Ishikawa (cell line): ENCODE results near the gene ATXN1.

ENCODE experiments used
- CEBPB ChIP-seq: IDR thresholded peaks from 2 replicates; pipeline ENCODE4 v1.6.1; 2012
- CREB1 ChIP-seq: IDR thresholded peaks from 2 replicates; pipeline ENCODE4 v1.6.1; 2012; ENCODE audit warnings: low read depth
- EGR1 ChIP-seq: IDR thresholded peaks from 2 replicates; pipeline ENCODE4 v1.6.1; 2012
- EP300 ChIP-seq: IDR thresholded peaks from 2 replicates; pipeline ENCODE4 v1.6.1; 2012; ENCODE audit warnings: borderline replicate concordance
- FOXM1 ChIP-seq: IDR thresholded peaks from 2 replicates; pipeline ENCODE4 v1.6.1; 2012; ENCODE audit warnings: low read depth, borderline replicate concordance
- NFIC ChIP-seq: IDR thresholded peaks from 2 replicates; pipeline ENCODE4 v1.6.1; 2012
- RAD21 ChIP-seq: IDR thresholded peaks from 2 replicates; pipeline ENCODE4 v1.6.1; 2012; ENCODE audit warnings: low read depth
- TAF1 ChIP-seq: IDR thresholded peaks from 2 replicates; pipeline ENCODE4 v1.6.1; 2012; ENCODE audit warnings: low read depth, mild to moderate bottlenecking
- TCF12 ChIP-seq: IDR thresholded peaks from 2 replicates; pipeline ENCODE4 v1.6.1; 2012; ENCODE audit warnings: low read depth
- TEAD4 ChIP-seq: IDR thresholded peaks from 2 replicates; pipeline ENCODE4 v1.6.1; 2012
- YY1 ChIP-seq: IDR thresholded peaks from 2 replicates; pipeline ENCODE4 v1.6.1; 2012; ENCODE audit warnings: low read depth
- ZBTB7A ChIP-seq: IDR thresholded peaks from 2 replicates; pipeline ENCODE4 v1.6.1; 2012; ENCODE audit warnings: low read depth
- TF ChIP-seq, protein P1 (sequence below): IDR thresholded peaks from 2 replicates; pipeline ENCODE4 v1.6.1; 2012
- TF ChIP-seq, protein P2 (sequence below): IDR thresholded peaks from 2 replicates; pipeline ENCODE4 v1.6.1; 2012; ENCODE audit warnings: low read depth, mild to moderate bottlenecking
- TF ChIP-seq, protein P3 (sequence below): IDR thresholded peaks from 2 replicates; pipeline ENCODE4 v1.6.1; 2012

ATXN1 gene

DNA sequence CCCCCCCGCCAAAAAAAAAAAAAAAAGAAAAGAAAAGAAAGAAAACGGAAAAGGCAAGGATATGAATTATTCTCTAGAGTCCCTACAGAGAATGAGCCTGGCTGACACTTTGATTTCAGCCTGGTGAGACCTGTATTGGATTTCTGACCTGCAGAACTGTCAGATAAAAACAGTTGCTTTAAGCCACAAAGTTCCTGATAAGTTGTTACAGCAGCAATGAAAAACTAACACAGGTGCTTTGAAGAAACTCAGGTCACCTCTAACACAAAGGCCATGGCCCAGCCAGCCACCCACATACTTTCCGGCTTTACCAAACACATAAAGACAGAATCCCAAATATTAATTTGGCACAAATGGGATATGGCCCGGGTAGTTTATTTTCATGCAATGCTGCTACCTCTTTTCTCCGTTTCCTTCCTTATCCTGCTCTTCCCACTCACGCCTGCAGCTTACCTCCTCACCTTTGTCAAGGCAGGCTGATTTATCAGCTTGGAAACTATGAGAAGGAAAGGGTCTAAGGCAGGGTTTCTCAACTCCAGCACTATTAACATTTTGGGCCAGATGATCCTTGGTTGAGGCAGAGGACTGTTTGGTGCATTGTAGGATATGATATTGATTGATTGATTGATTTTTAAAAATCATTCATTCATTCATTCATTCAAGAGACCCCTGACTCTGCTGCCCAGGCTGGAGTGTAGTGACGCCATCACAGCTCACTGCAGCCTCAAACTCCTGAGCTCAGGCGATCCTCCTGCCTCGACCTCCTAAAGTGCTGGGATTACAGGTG lies 88.1 kb downstream of the ATXN1 start:
- TF ChIP-seq, protein P1, sequence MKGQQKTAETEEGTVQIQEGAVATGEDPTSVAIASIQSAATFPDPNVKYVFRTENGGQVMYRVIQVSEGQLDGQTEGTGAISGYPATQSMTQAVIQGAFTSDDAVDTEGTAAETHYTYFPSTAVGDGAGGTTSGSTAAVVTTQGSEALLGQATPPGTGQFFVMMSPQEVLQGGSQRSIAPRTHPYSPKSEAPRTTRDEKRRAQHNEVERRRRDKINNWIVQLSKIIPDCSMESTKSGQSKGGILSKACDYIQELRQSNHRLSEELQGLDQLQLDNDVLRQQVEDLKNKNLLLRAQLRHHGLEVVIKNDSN: no peak
- no peak for TF ChIP-seq TEAD4
- no peak for TF ChIP-seq FOXM1
- TF ChIP-seq, protein P2, sequence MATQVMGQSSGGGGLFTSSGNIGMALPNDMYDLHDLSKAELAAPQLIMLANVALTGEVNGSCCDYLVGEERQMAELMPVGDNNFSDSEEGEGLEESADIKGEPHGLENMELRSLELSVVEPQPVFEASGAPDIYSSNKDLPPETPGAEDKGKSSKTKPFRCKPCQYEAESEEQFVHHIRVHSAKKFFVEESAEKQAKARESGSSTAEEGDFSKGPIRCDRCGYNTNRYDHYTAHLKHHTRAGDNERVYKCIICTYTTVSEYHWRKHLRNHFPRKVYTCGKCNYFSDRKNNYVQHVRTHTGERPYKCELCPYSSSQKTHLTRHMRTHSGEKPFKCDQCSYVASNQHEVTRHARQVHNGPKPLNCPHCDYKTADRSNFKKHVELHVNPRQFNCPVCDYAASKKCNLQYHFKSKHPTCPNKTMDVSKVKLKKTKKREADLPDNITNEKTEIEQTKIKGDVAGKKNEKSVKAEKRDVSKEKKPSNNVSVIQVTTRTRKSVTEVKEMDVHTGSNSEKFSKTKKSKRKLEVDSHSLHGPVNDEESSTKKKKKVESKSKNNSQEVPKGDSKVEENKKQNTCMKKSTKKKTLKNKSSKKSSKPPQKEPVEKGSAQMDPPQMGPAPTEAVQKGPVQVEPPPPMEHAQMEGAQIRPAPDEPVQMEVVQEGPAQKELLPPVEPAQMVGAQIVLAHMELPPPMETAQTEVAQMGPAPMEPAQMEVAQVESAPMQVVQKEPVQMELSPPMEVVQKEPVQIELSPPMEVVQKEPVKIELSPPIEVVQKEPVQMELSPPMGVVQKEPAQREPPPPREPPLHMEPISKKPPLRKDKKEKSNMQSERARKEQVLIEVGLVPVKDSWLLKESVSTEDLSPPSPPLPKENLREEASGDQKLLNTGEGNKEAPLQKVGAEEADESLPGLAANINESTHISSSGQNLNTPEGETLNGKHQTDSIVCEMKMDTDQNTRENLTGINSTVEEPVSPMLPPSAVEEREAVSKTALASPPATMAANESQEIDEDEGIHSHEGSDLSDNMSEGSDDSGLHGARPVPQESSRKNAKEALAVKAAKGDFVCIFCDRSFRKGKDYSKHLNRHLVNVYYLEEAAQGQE: no peak
- no peak for TF ChIP-seq YY1
- TF ChIP-seq CREB1: no peak
- TF ChIP-seq TAF1: no peak
- no peak for TF ChIP-seq RAD21
- TF ChIP-seq EP300: no peak
- TF ChIP-seq ZBTB7A: no peak
- TF ChIP-seq, protein P3, sequence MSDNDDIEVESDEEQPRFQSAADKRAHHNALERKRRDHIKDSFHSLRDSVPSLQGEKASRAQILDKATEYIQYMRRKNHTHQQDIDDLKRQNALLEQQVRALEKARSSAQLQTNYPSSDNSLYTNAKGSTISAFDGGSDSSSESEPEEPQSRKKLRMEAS: no peak

DNA sequence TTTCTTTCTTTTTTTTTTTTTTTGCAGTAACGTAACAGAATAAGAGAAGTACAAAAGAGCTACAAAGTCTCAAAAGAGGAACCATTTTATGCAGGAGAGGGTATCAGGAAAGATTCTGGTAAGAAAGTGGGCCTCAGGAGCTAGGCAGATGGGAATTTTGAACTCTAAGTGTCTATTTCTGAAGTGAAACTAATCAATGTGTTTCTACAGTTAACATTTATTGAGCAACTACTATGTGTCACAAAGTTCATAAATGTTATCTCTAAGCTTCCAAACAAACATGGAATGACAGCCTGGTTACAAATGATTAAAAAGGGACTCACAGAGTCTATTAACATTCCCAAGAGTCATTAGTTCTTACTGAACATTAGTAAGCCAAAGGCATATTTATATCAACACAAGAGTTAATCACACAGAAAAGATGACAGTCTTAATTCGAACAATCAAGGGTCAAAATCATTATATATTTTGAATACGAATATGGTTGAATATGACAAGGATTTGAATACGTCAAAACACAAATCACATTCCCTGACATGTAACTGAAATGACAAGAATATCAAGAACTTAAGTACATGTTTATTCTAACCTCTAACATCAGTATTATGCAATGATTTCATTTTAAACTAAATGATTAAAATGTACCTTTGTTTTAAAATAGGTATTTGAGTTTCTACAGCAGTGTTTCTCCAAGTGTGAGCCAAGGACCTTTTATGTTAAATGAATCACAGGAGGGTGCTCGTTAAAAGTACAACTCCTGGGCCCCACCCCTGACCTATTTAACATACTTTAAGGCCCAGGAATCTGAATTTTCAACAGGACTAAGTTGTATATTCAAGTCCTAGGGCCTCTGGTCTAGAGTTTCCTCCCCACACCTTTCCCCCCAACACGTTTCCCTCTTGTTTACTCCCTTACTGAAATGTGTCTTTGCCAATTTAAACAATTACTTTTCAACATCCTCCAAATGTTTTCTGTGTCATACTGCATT lies 89.7 kb downstream of the ATXN1 start:
- TF ChIP-seq ZBTB7A (no peak), EGR1 (no peak), CEBPB (no peak), EP300 (no peak), RAD21 (no peak), YY1 (no peak), TCF12 (no peak)
- TF ChIP-seq, protein P1: no peak

DNA sequence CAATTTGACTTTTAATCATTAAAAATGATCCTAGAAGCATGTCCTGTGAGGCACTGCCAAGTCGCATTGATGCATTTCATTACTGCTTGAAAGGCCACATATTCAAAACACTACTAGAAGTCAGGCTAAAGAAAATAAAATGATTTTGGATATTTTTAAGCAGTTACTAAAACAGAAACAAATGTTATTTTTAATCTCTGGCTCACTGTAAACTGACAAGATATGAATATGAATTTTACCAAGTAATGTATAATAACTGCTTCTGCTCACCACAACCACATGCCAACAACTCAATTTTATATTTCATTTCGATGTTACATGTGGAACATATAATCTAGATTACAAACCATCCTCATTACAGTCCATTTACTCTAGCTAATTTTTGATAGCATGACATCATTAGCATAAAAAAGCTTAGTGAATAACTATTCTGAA lies 90.6 kb downstream of the ATXN1 start:
- TF ChIP-seq TEAD4 (no peak), ZBTB7A (no peak), CEBPB (no peak), CREB1 (no peak), TCF12 (no peak), EP300 (no peak), EGR1 (no peak), FOXM1 (no peak), NFIC (no peak), RAD21 (no peak), YY1 (no peak)
- TF ChIP-seq, protein P3: no peak
- TF ChIP-seq, protein P2: no peak
- TF ChIP-seq, protein P1: no peak

DNA sequence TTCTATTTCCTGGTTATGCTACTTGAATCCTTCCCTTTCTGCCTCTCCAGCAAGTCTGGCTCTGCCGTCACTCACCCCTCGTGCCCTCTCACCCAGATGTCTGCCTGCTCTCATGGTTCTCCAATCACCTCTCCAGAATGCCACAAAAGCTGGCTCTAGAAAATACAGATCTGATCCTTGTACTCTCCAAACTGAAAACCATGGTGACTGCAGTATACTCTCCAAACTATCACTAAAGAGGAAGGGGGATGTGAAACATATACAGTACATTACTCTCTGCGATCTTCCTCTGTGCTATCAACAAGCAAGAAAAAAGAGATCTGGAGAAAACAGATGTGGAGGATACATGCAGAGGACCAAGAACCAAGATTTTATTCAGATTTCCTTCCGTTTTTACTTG lies 91.1 kb downstream of the ATXN1 start:
- TF ChIP-seq NFIC: no peak
- TF ChIP-seq, protein P3: no peak
- TF ChIP-seq, protein P2: no peak
- no peak for TF ChIP-seq YY1
- no peak for TF ChIP-seq FOXM1
- TF ChIP-seq TCF12: no peak
- no peak for TF ChIP-seq CREB1
- TF ChIP-seq ZBTB7A: no peak
- TF ChIP-seq EGR1: no peak
- no peak for TF ChIP-seq RAD21
- TF ChIP-seq, protein P1: no peak
- no peak for TF ChIP-seq TEAD4
- TF ChIP-seq TAF1: no peak
- no peak for TF ChIP-seq EP300
- no peak for TF ChIP-seq CEBPB
